Measurements from ENCODE around the gene AUTS2.

AUTS2 gene

DNA sequence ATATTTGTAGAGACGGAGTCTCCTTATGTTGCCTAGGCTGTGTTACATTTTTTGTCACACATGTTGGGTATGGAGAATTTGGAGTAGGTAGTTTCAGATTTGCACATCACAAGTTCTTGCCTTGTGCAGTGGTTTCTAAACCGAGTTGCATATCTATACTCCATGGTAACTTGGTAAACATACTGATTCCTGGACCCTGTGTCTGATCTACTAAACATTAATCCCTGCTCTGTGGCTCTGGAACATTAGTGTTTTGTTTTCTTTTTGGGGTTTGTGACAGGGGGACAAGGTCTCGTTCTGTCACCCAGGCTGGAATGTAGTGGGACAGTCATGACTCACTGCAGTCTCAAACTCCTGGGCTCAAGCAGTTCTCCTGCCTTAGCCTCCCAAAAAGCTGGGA lies 24.7 kb downstream of the AUTS2 start:
- no peaks in the 10 kb centered on the region for H3K9me3 Mint-ChIP-seq
- no peaks in the 10 kb centered on the region for H3K36me3 Mint-ChIP-seq (ENCODE audit: low read depth)
- no peak for DNase-seq (ENCODE audit: low spot score)
- no peak overlapping the region for H3K4me3 Mint-ChIP-seq
- no peaks in the 10 kb centered on the region for H3K27me3 Mint-ChIP-seq (ENCODE audit: low read depth)
- no peaks in the 10 kb centered on the region for H3K4me1 Mint-ChIP-seq (ENCODE audit: low read depth)
- no peak overlapping the region for H3K27ac Mint-ChIP-seq

DNA sequence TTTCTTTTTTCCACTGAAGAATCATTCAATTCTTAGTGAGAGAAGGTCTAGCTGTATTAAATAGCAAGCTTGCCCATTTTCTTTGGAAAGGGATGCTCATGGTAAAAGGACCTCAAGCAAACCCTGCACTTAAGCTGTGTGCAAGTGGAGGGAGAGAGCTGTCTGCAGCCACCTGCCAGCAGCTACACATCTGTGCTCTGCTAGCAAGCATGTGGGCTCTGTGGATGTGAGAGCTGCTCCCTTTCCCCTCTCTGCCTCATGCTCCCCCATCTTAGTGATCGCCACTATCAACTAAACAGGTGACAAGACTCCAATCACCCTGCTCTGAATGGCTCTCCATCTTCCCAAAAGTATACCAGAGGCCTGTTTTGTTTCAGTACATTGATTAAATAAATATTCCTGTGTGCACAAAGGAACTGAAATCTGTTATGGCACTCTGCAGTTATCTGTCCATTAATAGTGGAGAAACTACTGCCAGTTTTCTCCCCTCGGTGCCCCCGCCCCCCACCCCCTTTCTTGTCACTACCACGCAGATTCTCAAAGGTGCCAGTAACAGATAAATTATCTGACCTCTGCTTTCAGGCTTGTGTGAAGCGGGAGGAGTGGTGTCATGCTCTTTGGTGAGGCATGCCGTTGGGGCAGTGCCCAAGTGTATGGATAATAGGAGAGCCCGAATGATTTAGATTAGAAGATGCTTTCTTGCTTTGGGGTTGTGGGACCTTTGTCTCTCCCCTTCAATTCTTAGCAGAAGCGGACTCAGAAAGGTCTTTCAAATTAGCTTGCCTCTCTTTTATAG lies 26.4 kb downstream of the AUTS2 start:
- Mint-ChIP-seq H3K9me3 (no peaks in the 10 kb centered on the region), H3K4me3 (no peak overlapping the region), H3K27ac (no peak overlapping the region), H3K4me1 (ENCODE audit: low read depth) (no peaks in the 10 kb centered on the region), H3K36me3 (ENCODE audit: low read depth) (no peaks in the 10 kb centered on the region), H3K27me3 (ENCODE audit: low read depth) (no peaks in the 10 kb centered on the region)
- DNase-seq (ENCODE audit: low spot score): no peak

DNA sequence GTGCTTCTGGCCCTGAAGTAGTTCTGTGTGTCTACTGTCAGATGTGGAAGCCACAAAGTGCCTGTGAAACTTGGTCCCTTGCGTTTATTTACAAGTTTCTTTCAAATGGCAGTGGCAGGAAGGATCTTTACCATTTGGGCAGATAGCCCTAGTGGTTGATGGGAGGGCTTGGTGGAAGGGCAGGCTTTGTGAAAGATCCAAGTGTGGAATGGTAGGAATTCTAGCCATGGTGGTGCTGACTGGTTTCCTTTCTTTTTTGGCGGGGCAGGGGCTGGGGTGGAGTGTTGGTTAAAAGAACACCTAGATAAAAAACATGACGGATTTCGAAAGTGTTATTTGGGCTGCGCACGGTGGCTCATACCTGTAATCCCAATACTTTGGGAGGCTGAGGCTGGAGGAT lies 27.0 kb downstream of the AUTS2 start:
- Mint-ChIP-seq H3K4me1 (ENCODE audit: low read depth) (no peaks in the 10 kb centered on the region), H3K27me3 (ENCODE audit: low read depth) (no peaks in the 10 kb centered on the region), H3K4me3 (no peak overlapping the region), H3K27ac (no peak overlapping the region), H3K36me3 (ENCODE audit: low read depth) (no peaks in the 10 kb centered on the region), H3K9me3 (no peaks in the 10 kb centered on the region)
- DNase-seq (ENCODE audit: low spot score): no peak

DNA sequence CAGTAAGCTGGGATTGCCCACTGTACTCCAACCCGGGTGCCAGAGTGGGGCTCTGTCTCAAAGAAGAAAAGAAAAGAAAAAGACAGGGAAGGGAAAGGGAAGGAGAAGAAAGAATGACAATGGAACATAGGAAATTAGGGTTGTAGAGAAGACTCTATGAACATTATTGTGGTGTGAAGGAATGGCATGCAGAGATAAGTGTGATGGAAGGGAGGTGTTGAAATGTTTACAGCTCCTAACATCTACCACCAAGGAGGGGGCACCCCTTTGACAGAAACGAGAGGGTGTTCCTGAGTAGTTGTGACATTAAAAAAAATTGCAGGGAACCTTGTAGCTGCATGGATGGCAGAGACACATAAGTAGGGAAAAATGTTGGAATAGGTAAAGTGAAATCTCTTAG lies 27.5 kb downstream of the AUTS2 start:
- DNase-seq (ENCODE audit: low spot score): no peak
- H3K36me3 Mint-ChIP-seq (ENCODE audit: low read depth): no peaks in the 10 kb centered on the region
- no peak overlapping the region for H3K27ac Mint-ChIP-seq
- no peak overlapping the region for H3K4me3 Mint-ChIP-seq
- no peaks in the 10 kb centered on the region for H3K27me3 Mint-ChIP-seq (ENCODE audit: low read depth)
- H3K9me3 Mint-ChIP-seq: no peaks in the 10 kb centered on the region
- H3K4me1 Mint-ChIP-seq (ENCODE audit: low read depth): no peaks in the 10 kb centered on the region

- H3K27me3 Mint-ChIP-seq (ENCODE audit: low read depth): no peaks in the 10 kb centered on the region
Measured at GRCh38 chr7:69630292-69630691, 32.0 kb downstream of the AUTS2 start.

DNA sequence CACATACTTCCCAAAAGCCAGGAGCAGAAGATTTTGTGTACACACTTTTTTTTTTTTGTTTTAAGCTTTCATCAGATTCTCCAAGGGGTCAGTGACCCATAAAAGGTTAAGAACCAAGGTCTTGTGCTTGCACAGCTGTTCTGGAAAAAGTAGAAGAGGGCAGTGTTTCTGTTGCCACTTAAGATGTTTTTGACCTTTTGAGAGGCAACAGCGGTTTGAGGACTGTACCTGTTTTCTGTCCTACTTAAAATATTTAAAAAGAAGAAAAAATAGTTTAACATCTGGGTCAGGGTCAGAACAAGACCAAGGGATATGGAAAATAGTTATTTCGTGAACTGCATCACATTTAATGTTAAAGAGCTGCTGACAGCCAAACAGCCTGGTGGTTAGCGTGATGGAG lies 32.9 kb downstream of the AUTS2 start:
- DNase-seq (ENCODE audit: low spot score): no peak
- Mint-ChIP-seq H3K36me3 (ENCODE audit: low read depth) (no peaks in the 10 kb centered on the region), H3K9me3 (no peaks in the 10 kb centered on the region), H3K4me1 (ENCODE audit: low read depth) (no peaks in the 10 kb centered on the region), H3K4me3 (no peak overlapping the region), H3K27me3 (ENCODE audit: low read depth) (no peaks in the 10 kb centered on the region), H3K27ac (no peak overlapping the region)

More at GRCh38 chr7:69630292-69630691, 32.0 kb downstream of the AUTS2 start:
- H3K27ac Mint-ChIP-seq: no peak overlapping the region
- no peaks in the 10 kb centered on the region for H3K4me1 Mint-ChIP-seq (ENCODE audit: low read depth)
- no peak overlapping the region for H3K4me3 Mint-ChIP-seq
- H3K36me3 Mint-ChIP-seq (ENCODE audit: low read depth): no peaks in the 10 kb centered on the region
- no peak for DNase-seq (ENCODE audit: low spot score)
- no peaks in the 10 kb centered on the region for H3K9me3 Mint-ChIP-seq

GRCh38 chr7:69632280-69632679 lies 34.0 kb downstream of the AUTS2 start:
- no peaks in the 10 kb centered on the region for H3K9me3 Mint-ChIP-seq
- no peak overlapping the region for H3K27ac Mint-ChIP-seq
- DNase-seq (ENCODE audit: low spot score): no peak
- no peaks in the 10 kb centered on the region for H3K36me3 Mint-ChIP-seq (ENCODE audit: low read depth)
- H3K4me1 Mint-ChIP-seq (ENCODE audit: low read depth): no peaks in the 10 kb centered on the region
- no peak overlapping the region for H3K4me3 Mint-ChIP-seq
- no peaks in the 10 kb centered on the region for H3K27me3 Mint-ChIP-seq (ENCODE audit: low read depth)

GRCh38 chr7:69633122-69633831 lies 35.0 kb downstream of the AUTS2 start:
- H3K4me1 Mint-ChIP-seq (ENCODE audit: low read depth): no peaks in the 10 kb centered on the region
- H3K9me3 Mint-ChIP-seq: no peaks in the 10 kb centered on the region
- H3K27ac Mint-ChIP-seq: no peak overlapping the region
- no peaks in the 10 kb centered on the region for H3K27me3 Mint-ChIP-seq (ENCODE audit: low read depth)
- no peaks in the 10 kb centered on the region for H3K36me3 Mint-ChIP-seq (ENCODE audit: low read depth)
- no peak for DNase-seq (ENCODE audit: low spot score)
- H3K4me3 Mint-ChIP-seq: no peak overlapping the region

GRCh38 chr7:69635555-69636185 lies 37.4 kb downstream of the AUTS2 start:
- H3K36me3 Mint-ChIP-seq (ENCODE audit: low read depth): no peaks in the 10 kb centered on the region
- no peak for DNase-seq (ENCODE audit: low spot score)

DNA sequence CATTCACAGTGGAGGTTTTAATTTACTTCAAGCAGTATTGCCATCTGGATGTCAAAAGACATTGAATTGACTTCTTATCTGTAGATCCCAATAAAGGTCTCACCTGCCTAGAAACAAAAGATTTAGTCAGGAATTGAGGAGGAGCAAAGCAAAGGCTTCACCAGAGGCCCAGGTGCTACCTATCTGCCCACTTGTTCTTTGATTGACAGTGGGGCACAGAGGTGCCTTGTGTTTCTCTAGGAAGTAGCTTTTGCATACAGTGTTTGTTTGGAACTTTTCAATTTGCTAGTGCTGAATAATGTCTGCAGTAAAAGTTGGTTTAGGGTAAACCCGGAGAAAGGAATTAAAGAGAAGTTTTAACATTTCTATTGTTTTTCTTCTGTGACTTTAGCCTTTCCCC lies 40.4 kb downstream of the AUTS2 start:
- Mint-ChIP-seq H3K27ac (no peak overlapping the region), H3K36me3 (ENCODE audit: low read depth) (no peaks in the 10 kb centered on the region), H3K4me3 (no peak overlapping the region), H3K4me1 (ENCODE audit: low read depth) (no peaks in the 10 kb centered on the region), H3K9me3 (no peaks in the 10 kb centered on the region), H3K27me3 (ENCODE audit: low read depth) (no peaks in the 10 kb centered on the region)
- DNase-seq (ENCODE audit: low spot score): no peak

More at GRCh38 chr7:69635555-69636185, 37.4 kb downstream of the AUTS2 start:
- Mint-ChIP-seq H3K27me3 (ENCODE audit: low read depth) (no peaks in the 10 kb centered on the region), H3K4me1 (ENCODE audit: low read depth) (no peaks in the 10 kb centered on the region), H3K4me3 (no peak overlapping the region), H3K27ac (no peak overlapping the region), H3K9me3 (no peaks in the 10 kb centered on the region)

DNA sequence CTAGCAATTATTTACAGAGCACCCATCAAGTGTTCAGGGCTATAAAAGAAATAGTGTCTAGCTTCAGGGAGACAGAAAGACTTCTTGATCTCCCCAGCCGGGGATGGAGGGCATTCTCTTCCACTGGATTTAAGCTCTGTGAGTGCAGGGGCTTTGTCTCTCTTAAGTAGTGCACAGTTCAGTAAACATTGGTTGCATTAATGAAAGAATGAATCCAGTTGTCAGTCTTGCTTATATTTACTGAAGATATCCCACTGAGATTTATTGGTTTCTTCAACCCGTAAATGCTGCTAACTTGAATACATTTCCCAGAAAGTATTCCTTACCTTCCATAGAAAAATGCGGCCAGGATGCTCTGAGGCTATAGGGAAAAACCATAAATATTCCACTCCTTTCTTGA lies 41.9 kb downstream of the AUTS2 start:
- H3K27me3 Mint-ChIP-seq (ENCODE audit: low read depth): no peaks in the 10 kb centered on the region
- H3K27ac Mint-ChIP-seq: no peak overlapping the region
- no peak overlapping the region for H3K4me3 Mint-ChIP-seq
- no peak for DNase-seq (ENCODE audit: low spot score)
- H3K4me1 Mint-ChIP-seq (ENCODE audit: low read depth): no peaks in the 10 kb centered on the region
- H3K9me3 Mint-ChIP-seq: no peaks in the 10 kb centered on the region
- H3K36me3 Mint-ChIP-seq (ENCODE audit: low read depth): no peaks in the 10 kb centered on the region

- Mint-ChIP-seq H3K9me3 (no peaks in the 10 kb centered on the region), H3K4me3 (no peak overlapping the region), H3K27me3 (ENCODE audit: low read depth) (no peaks in the 10 kb centered on the region), H3K36me3 (ENCODE audit: low read depth) (no peaks in the 10 kb centered on the region), H3K27ac (no peak overlapping the region), H3K4me1 (ENCODE audit: low read depth) (no peaks in the 10 kb centered on the region)
- no peak for DNase-seq (ENCODE audit: low spot score)
Measured at GRCh38 chr7:69640925-69641594, 42.8 kb downstream of the AUTS2 start.

DNA sequence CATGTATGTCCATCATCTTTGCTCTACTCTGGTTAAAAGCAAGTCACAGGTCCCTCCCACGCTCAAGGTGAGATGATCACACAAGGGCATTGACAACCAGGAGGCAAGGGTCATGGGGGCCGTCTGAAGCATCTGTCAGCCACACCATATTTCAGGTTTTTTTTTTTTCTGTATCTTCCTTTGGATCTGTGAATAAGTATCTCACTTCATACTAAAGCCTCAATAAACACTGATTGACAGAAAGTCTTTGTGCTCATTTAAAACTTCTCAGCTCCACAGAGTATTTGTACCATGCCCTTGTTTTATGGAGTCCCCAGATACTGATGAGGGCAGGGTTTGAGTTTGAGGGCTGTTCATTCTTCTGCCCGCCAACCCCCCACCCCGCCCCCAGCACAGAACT lies 45.0 kb downstream of the AUTS2 start:
- Mint-ChIP-seq H3K27ac (no peak overlapping the region), H3K4me3 (no peak overlapping the region), H3K27me3 (ENCODE audit: low read depth) (no peaks in the 10 kb centered on the region), H3K4me1 (ENCODE audit: low read depth) (no peaks in the 10 kb centered on the region), H3K9me3 (no peaks in the 10 kb centered on the region), H3K36me3 (ENCODE audit: low read depth) (no peaks in the 10 kb centered on the region)
- DNase-seq (ENCODE audit: low spot score): no peak

All from T-helper 2 cell treated with Interferon-gamma antibody and Interleukin-4, amounts not matched to agents 5 μg/mL and 100 μg/mL, for 36 hours (primary cell).